ENCODE measurements around the gene KIF23.
A peak's percentile ranks its signal among the peaks of the same experiment; 100 is the strongest.

- TF ChIP-seq CTCF (IDR thresholded peaks at IDR 0.05), result no peak
- TF ChIP-seq POLR2A (IDR thresholded peaks at IDR 0.05), result peak in 2 of 4 donors; percentile 22 to 72
- TF ChIP-seq POLR2AphosphoS5 (IDR thresholded peaks at IDR 0.05), result peak; percentile 74 to 99 (median 98)
- no peak for TF ChIP-seq EP300 (IDR thresholded peaks at IDR 0.05)
Observed at GRCh38 chr15:69452692-69453521, 38.8 kb downstream of the KIF23 start, which contains the start of gene RPLP1.
